HG03354 (cell line): Measurements from ENCODE around the gene ING3.

Experiments used
- ATAC-seq: cut with Tn5 transposase; IDR thresholded peaks from one replicate; pipeline ENCODE4 v1.9.1; 2021; ENCODE audit warnings: mild to moderate bottlenecking; ENCODE audit not compliant: unreplicated experiment, poor library complexity, severe bottlenecking

ING3 gene

GRCh38 chr7:120987683-120988590, 37.4 kb downstream of the ING3 start:
- peak; percentile 93 for ATAC-seq

GRCh38 chr7:120988591-120989256, 38.1 kb downstream of the ING3 start, which contains the start of gene CPED1:
CPED1 (plus strand) TSS chr7:120988711; CDS start chr7:120989622, 911 bp downstream.
- peak; percentile 62 for ATAC-seq

- no peak for ATAC-seq
Observed at GRCh38 chr7:120989257-120990220, 39.0 kb downstream of the ING3 start.

DNA sequence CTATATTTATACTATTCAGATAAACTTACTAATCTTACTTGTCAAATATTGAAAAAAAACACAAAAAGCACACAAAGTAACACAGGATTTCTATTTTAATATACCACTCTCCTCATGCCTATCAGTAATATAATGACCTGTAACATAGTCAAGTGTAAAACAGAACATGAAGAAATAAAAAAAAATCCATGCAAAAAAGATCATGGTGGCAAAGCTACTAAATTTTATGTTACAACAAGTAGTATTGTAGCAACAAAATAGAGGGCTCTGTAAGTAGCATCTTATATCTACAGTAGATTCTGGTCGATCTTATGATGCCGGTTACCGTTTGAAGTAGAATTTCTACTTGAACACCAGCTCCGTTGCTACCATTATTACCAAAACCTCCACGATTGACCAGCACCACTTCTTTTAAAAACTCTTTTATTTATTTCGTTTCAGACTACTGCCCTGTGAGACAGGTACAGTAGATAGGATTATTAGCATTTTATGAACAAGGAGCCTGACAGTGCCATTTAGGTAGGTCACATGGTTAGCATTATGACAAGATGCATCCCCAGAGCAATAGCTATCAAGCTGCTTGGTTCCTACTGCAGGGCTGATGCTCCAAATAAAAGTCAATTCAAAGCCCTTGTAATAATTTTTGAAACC, 40.0 kb downstream of the ING3 start:
- no peak for ATAC-seq

DNA sequence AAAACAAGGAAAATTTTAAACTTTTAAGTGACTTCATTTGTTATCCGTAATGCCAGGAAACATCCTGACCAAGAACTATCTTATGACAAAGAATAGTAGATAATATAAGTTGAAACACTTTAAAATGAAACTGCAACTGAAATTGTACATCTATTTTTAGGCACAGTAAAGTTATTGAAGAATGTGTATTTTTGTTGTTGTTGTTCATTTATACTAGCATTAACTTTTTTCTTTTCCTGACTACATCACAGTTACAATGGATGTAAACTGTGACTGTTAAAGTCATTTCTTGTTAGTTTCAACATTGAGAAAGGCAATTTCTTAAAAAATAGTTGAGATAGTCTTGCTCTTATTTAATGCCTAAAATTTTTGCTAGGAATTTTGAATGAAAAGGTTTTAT, 40.6 kb downstream of the ING3 start:
- ATAC-seq: peak; percentile 22

- no peak for ATAC-seq
Observed at GRCh38 chr7:120991581-120991980, 41.0 kb downstream of the ING3 start.

DNA sequence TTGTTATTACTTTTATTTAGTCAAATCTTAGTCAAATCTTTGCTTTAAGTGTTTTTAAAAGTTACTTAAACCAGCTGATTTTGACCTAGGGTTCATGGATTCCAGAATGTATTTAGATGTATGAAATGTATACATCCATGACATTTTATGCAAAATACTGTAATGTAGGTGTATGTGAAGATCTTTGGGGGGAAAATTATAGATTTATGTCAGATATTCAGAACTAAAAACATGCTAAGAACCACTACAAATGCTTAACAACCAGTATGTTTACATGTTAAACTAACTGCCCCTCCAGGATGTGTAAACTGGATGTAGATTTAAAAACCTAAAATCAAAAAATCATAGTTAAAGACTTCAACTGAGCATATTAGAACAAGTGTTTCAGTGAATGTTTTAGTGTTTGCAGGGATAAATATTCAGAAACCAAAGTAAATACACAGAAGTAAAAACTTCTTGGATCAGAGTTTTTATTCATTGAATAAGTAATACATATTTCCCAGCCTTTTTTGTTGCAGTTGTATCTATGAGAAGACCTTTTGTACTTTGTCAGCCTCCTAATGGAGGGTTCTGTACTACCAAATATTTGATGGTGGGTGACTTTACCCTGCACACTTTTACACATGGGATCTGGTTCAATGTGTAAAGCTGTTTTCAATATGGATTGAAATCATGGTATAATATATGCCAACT, 41.8 kb downstream of the ING3 start:
- ATAC-seq: no peak

DNA sequence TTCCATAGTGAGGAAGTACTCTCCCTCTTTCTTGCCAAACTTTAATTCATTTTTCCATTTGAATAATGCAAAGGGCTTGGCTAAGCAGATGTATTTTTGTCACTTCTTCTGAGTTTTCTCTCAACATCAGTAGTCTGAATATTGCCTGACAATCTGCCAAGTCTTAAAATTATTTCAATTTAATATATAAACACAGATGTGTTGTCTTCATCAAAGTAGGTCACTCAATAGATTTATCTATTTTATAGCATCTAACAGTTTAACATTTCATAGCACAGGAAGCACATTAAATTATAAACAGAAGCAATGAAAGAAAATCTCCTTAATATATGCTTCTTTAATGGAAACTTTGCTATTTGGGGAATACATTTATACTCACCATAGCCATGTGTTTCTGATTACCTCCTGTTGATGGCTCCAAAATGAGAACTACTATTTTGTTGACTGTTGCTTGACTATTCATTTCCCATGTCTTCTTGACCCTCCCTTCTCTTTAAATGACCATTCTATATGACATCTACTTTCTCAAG, 42.5 kb downstream of the ING3 start:
- no peak for ATAC-seq

DNA sequence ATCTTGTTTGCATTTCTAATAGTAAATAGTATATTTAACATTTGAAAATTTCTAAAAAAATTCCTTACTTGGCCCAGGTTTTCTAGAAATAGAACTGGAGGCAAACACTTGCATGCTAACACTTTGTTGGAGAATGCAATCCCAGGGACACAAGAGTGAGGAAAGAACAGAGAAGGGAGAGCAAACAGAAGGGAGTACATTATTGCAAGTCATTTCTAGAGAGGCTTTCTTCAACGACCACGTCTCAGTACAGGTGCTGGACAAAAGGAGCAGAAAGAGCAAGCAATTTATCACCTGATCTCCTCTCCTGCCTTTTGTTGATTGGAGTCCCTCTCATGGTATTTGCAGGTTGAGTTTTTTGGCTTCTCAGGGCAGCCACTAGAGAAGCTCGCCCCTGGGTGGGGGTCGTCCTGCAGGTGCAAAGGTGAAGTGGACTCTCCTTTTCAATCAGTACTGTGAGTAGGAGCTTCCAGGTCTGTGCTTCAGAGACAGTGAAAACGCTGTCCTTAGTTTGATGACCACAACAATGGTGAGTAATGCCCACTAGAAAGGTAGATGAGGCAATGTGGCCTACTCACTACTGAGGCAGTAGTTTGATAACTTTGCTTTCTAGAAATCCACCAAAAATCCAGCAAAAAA, 43.1 kb downstream of the ING3 start:
- ATAC-seq: no peak

DNA sequence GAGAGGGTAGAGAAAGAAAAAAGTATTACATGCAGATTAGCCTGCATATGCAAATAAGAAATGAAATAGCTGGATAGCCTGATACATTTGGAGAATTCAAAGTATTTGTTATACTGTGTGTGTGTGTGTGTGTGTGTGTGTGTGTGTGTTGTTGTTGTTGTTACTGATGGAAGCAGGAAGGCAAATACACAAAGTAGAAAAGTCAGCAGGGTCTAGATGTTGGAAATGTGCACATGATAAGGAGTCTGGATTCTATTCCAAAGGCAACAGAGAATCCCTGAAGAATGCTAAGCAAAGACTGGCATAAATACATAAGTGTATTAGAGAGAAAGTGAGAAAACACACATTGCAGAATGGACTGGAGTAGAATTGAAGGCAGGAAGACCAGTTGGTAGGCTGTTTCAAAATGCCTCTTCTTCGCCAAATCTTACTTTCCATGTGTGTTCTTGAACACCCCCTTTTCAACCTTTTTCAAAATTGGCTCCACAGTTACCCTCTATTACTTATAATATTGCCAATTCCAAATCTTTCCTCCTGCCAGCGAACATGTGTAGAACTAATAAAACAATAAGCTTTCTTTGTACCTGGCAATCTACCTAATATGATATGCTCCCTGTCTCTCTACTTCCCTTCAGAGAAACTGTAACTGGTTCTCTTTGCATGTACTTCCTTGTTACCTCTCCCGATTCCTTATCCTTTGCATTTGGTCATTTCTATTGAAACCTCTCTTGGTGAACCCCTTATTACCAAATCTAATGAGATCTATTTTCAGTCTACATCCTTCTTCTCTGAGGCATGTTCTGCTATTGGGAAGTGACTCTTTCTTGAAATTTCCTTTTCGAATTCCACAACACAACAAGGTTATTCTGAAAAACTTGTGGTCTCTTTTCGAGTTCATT, 44.2 kb downstream of the ING3 start:
- no peak for ATAC-seq

GRCh38 chr7:120995654-120996053, 45.1 kb downstream of the ING3 start:
- no peak for ATAC-seq

- ATAC-seq: no peak
Observed at GRCh38 chr7:120996333-120996987, 45.9 kb downstream of the ING3 start.

- no peak for ATAC-seq
Observed at GRCh38 chr7:120996988-120997345, 46.4 kb downstream of the ING3 start.

DNA sequence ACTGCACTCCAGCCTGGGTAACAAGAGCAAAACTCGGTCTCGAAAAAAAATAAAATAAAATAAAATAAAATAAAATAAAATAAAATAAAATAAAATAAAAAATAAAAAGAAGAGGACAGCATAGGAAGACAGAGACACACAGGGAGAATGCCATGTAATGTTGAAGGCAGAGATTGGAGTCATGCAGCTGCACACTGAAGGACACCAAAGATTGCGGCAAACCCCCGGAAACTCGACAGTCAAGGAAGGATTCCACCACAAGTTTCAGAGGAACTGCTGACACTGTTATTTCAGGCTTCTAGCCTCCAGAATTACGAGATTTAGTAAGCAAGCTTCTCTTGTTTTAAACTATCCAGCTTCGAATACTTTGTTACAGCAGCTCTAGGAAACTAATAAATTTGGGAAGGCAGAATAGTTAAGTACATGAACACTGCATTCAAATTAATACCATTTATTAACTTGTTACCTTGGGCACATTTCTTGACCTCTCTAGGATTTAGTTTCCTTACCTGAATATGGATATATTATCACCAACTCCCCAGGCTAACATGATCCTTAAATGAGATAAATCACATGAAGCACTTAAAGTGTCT, 47.4 kb downstream of the ING3 start:
- no peak for ATAC-seq

DNA sequence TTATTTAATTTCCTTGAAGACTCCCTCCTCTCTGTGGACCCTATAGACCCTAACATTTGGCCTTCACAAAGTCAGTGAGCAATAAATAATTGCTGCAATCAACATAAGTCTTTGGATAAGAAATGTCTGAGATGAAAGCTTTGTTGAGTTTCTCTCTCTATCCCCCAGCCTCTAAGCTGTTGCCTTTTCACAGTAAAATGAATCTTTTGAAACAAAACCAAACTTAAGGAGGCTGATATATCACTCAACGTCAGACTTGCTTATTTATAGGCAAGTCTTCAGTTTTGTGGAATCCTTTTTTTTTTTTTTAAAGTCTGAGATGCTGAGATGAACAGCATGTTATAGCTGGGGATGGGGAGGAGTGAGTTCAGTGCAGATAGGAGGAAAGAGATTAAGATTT, 47.9 kb downstream of the ING3 start:
- ATAC-seq: no peak

DNA sequence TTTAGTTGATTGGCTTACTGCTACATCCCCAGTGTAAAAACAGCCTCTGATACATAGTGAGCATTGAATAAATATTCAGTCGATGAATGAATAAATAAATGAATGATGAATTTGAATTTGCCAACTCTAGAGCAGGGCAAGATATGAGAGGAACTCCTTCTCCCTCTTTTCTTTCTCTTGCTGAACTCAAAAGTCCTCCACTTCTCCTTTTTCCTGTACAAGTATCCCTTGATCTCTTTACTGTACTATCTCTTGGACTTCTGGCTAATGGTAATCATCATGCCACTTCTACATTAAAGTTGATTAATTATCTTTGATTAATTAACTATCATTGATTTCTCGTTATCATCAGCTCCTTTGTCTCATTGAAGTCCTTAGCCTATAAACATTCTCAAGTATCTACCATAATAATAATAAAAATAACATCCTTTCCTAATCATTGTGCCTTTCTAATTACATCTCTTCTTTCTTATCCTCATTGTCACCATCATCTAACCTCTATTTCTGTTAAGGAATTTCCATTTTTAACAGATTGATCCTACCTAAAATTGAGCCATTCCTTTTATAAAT, 48.5 kb downstream of the ING3 start:
- ATAC-seq: no peak
